AG04450 (cell line): Measurements from ENCODE around the gene NAA16. TPM values are rescaled to one million over a fixed set of nuclear protein-coding genes. Genes with fewer than 3 reads are reported as not detected.

ENCODE experiments used
- CTCF ChIA-PET: fragments of 300-600, 350-600 bp; formaldehyde crosslinking; extraction: SDS; loops from one replicate; lab custom pipeline; 2022; ENCODE audit warnings: antibody characterized with exemption, inconsistent platforms; lab: Charles Lee
- POLR2A ChIA-PET: fragments of 350-600 bp; formaldehyde crosslinking; extraction: SDS; loops from one replicate; lab custom pipeline; 2021; ENCODE audit warnings: antibody characterized with exemption, inconsistent platforms; lab: Yijun Ruan, JAX
- DNase-seq: peaks from one replicate; pipeline ENCODE4 v3.0.0-alpha.2; 2011; ENCODE audit warnings: low read depth, low spot score
- H3K27ac ChIP-seq: one replicate; pipeline ENCODE4 v1.5.1; 2012; ENCODE audit warnings: low read depth, low read length, control low read depth
- H3K27me3 ChIP-seq: one replicate; pipeline ENCODE4 v1.6.0; 2012; ENCODE audit warnings: low read length; ENCODE audit not compliant: control insufficient read depth, insufficient read depth
- H3K4me3 ChIP-seq: 2 replicates; pipeline ENCODE4 v1.5.1; 2011; ENCODE audit warnings: mild to moderate bottlenecking, low read depth, low read length, control low read depth
- H3K9me3 ChIP-seq: 2 replicates; pipeline ENCODE4 v1.5.1; 2012; ENCODE audit warnings: low read length; ENCODE audit not compliant: control insufficient read depth, insufficient read depth
- CTCF ChIP-seq: IDR thresholded peaks from 2 replicates; pipeline ENCODE4 v1.5.1; 2011; ENCODE audit warnings: low read depth, low read length, control low read depth, inconsistent platforms
- polyA plus RNA-seq: library from polyadenylated mRNA; depleted of rRNA; stranded (reverse); fragments of >200 nt; gene quantifications from 2 replicates; pipeline ENCODE4 v1.2.3, GENCODE V29; 2011

Gene NAA16
- polyA plus RNA-seq, 1 experiment: 14.9 TPM

- ChIA-PET POLR2A (no interaction called here), CTCF (no interaction called here)
- DNase-seq: no peak
- no peaks in the 10 kb centered on the region for H3K27me3 ChIP-seq
- no peaks in the 10 kb centered on the region; the same call in 1 of the 2 replicates for H3K9me3 ChIP-seq
- no peak for TF ChIP-seq CTCF
- no peak overlapping the region for H3K4me3 ChIP-seq
- H3K27ac ChIP-seq: no peak overlapping the region
These were observed 17.8 kb upstream of the NAA16 start for GRCh38 chr13:41293272-41293671.

GRCh38 chr13:41294914-41295313, 16.2 kb upstream of the NAA16 start:
- ChIA-PET POLR2A (no interaction called here), CTCF (no interaction called here)
- H3K9me3 ChIP-seq: no peaks in the 10 kb centered on the region; the same call in 1 of the 2 replicates
- no peak for TF ChIP-seq CTCF
- no peaks in the 10 kb centered on the region for H3K27me3 ChIP-seq
- DNase-seq: no peak
- no peak overlapping the region for H3K4me3 ChIP-seq
- no peak overlapping the region for H3K27ac ChIP-seq

DNA sequence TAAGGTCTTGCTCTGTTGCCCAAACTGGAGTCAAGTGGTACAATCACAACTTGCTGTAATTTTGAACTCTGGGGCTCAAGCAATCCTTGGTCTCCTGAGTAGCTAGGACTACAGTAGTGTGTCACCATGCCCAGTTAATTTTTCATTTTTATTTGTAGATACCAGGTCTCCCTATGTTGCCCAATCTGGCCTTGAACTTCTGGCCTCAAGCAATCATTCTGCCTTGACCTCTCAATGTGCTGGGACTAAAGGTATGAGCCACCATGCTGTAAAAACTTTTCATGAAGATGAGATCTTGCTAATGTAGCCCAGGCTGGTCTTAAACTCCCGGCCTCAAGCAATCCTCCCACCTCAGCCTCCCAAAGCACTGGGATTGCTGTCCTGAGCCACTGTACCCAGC, 15.1 kb upstream of the NAA16 start:
- POLR2A ChIA-PET: no interaction called here
- no peak for TF ChIP-seq CTCF
- Histone ChIP-seq H3K9me3 (no peaks in the 10 kb centered on the region; the same call in 1 of the 2 replicates), H3K27me3 (no peaks in the 10 kb centered on the region), H3K27ac (no peak overlapping the region), H3K4me3 (no peak overlapping the region)
- CTCF ChIA-PET: no interaction called here
- DNase-seq: no peak

DNA sequence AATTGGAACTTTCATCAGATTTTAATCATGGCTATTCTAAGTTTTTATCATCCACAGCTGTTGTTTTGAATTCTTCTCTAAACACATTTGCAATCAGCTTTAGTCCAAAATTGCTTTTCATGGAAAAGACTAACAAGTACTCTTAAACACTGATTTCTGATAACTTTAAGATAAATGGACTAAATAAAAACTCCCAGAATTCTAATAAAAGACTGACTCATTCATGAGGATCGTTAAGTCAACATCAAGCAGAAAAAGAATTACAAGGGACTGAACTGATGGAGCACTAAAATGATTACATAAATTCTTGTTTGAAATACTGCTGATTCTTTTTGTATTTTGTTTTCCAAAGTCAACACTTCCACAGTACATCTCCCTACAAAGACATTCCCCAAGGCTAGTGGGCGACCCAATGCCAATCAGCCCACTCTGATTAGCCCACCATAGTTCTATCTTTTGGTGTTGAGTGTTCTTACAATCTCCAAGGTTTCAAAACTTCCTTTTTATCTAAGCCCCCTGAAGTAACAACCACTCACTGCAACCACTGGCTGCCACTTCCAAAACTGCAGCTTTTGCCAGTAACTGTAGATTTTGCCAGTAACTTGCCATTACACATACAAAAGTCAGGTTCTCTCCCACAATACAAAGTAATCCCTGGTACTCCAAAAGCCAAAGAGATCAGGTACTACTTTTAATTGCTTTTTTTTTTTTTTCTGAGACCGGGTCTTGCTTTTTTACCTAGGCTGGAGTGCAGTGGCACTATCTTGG, 14.0 kb upstream of the NAA16 start:
- Histone ChIP-seq H3K9me3 (no peaks in the 10 kb centered on the region; the same call in 1 of the 2 replicates), H3K27ac (no peak overlapping the region), H3K4me3 (no peak overlapping the region), H3K27me3 (no peaks in the 10 kb centered on the region)
- ChIA-PET POLR2A (no interaction called here), CTCF (no interaction called here)
- TF ChIP-seq CTCF: no peak
- no peak for DNase-seq

GRCh38 chr13:41299316-41300094, 11.6 kb upstream of the NAA16 start:
- no peak for TF ChIP-seq CTCF
- ChIA-PET POLR2A (no interaction called here), CTCF (no interaction called here)
- no peak overlapping the region for H3K4me3 ChIP-seq
- DNase-seq: no peak
- H3K9me3 ChIP-seq: no peaks in the 10 kb centered on the region
- no peaks in the 10 kb centered on the region for H3K27me3 ChIP-seq
- H3K27ac ChIP-seq: no peak overlapping the region
